GM21423 (cell line): ENCODE data around the gene HOXB4.

Source experiments
- ATAC-seq: cut with Tn5 transposase; IDR thresholded peaks from one replicate; pipeline ENCODE4 v1.9.1; 2021; ENCODE audit warnings: mild to moderate bottlenecking, moderate library complexity; ENCODE audit not compliant: unreplicated experiment

The HOXB4 gene

DNA sequence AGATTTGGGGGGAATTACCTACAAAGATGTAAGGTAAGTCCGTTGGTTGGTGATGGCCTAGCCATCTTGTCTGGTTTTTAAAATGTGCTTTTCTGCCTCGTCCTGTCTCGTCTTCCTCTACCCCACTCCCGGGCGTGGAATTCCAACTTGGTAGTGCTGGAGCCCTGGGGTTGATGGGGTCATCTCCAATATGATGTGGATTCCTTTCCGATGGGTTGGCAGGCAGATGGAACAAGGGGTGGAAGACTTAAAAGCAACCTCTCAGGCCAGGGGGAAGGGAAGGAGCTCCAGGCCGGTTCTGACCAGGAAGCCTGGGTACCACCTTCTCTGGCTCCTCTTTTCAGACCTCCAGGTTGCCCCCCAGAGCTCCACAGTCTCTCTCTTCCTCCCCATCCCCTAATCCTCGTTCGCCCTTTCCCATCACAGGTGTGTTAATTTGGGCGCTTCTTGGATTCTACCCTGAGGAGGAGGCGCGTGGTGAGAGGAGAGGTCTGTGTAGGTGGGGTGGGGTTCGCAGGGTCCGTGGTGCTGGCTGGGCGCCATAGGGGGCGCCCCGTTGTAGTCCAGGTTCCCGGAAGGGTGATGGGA lies 28.1 kb downstream of the HOXB4 start:
- no peak for ATAC-seq

GRCh38 chr17:48549281-48549630 lies 28.9 kb downstream of the HOXB4 start:
- no peak for ATAC-seq

DNA sequence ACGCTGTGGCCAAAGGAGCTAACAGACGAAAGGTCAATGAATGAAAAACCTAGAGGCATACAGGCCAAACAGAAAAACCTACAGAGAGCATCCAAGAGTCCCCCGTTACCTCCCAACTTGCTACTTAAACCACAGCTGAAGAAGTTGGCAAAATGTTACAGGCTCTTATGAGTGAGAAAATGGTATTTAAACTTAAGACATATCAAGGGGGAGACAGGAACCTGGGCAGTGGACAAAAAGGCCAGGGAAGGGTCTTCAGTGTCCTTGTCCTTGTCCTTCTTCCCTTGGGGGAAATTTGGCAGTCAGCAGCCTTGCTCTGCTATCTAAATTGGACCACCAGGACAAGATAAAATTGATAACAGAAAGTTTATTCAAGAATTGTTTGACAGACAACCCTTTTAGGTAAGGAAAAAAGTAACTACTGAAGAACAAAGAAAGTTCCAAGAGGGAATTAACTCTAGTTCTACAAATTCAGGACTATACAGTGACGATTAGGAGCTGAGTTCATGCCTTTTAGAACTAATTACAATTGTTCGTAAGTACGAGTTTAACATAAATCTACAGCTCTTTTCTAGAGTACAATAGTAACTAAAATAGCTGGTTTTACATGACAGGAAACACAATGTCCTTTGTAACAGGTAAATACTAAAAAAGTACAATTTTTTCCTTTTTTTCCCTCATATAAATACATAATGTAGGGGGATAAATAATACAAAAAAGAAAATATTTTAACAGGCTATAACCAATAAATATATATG lies 29.4 kb downstream of the HOXB4 start:
- ATAC-seq: no peak

DNA sequence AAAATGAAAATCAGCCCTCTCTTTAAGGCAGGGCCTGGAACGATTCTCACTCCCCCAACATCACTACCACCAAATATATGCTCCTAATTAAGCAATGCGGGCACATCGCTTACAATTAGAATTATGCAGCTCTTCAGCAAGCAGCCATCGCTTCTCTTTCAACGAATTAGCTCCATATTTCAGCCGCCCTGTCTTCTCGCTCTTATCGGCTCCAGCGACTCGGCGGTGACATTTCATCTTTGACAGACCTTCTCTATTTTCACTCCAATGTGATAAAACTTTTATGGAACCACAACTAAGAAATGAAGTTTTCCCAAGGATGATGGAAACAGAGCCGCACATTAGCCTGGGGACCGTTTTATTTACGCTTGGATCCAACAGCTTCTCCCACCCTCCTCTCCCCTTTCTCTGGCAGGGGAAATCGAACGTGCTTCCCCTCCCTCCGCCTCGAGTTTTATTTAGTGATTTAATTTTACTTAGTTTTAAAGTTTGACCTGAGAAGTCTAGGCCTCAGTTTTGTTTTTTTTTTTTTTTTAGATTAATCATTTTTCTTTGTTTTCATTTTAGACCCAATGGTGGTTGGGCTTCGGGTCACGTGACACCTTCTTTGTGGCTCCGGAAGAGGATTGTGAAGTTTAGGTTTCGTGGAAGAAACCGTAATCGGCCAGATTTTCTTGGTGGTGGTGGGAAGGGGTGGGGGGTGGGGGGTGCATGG lies 30.2 kb downstream of the HOXB4 start:
- ATAC-seq: no peak

GRCh38 chr17:48546924-48547807 lies 31.0 kb downstream of the HOXB4 start:
- no peak for ATAC-seq

DNA sequence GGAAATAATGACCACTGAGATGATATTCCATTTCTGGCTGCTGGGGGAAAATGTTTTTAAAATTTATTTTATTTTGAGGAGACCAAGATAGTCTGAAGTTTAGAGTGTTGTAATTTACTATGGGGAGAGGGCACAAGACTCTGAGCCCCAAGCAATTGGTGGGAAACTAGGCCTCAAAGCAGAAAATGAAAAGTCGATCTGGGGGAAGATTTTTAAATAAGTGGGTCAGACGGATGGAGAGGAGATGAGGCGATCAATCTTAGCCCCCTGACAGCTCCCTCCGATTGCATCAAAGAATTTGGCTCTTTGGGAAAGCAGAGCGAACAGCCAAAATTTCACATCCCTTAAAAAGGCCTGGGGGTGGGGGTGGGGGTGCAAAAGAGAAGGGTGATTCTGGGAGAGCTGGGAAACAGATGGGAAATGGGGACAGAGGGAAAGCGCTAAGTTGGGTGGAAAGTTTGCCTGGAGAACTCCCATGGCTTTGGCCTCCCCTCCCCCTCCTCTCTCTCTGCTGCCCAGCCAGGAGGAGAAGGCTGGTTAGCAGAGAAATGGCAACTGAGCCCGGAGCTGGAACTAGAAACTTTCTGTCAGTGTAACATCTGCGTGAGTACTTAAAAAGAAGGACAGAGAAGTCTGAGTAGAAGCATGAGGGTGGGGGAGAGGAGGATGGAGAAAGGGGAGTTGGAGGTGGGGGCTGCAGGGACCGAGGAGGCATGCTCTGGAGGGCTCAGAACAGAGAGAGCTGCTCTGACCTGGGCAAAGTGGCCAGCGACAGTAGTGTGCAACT lies 31.8 kb downstream of the HOXB4 start:
- no peak for ATAC-seq

- no peak for ATAC-seq
Observed at GRCh38 chr17:48545539-48545938, 32.6 kb downstream of the HOXB4 start.

DNA sequence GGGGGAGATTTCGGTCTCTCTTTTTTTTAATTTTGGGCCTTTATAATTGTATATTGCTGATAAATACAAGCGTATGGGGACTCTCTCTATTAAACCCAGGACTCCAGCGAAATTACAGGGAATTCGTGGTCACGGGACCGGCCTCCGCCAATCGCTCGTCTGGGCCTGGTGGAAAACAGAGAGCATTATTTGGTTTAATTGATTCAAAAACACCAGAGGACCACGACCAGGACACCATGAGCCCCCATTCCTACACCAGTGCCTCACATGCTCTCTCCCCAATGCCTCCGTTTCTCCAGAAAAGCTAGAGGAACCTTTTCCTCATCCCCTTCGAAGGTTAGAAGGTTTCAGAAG lies 33.2 kb downstream of the HOXB4 start, which contains the start of gene HOXB2:
Gene HOXB2, minus strand, starts transcription at position 88 of the 354 bp plus-strand sequence. CDS start 198 bp downstream, outside the sequence.
- no peak for ATAC-seq

GRCh38 chr17:48544349-48545021 lies 33.7 kb downstream of the HOXB4 start:
- no peak for ATAC-seq

- ATAC-seq: no peak
Observed at GRCh38 chr17:48543854-48544348, 34.2 kb downstream of the HOXB4 start.

DNA sequence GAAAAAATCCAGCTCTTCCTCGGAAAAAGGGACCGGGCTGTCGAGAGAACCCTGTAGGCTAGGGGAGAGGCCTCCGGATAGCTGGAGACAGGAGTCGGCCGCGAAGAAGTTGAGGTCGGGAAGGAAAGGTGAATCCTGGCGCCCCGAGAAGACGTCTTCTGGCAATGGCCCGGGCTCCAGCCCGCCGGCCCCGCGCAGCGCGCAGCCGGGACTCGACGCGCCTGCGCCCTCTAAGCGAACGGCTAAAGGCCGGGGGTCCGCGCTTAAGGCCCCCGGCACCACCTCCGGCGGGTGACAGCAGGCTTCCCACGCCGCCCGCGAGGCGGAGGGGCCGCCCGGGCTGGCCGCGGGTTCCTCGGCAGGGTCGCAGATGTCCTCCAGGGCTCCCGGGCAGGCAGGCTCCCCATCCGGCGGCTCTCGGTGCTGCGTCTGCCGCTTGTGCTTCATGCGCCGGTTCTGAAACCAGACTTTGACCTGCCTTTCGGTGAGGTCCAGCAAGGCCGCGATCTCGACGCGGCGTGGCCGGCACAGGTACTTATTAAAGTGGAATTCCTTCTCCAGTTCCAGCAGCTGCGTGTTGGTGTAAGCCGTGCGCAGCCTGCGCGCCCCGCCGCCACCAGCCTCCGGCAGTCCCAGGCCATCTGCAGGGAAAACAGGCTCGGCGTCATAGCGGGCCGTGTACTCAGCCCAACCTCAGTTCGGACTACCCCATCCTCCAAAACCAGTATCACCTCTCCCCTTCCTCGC lies 34.9 kb downstream of the HOXB4 start:
- ATAC-seq: peak; percentile 44

GRCh38 chr17:48542698-48543106 lies 35.4 kb downstream of the HOXB4 start:
- ATAC-seq: no peak

DNA sequence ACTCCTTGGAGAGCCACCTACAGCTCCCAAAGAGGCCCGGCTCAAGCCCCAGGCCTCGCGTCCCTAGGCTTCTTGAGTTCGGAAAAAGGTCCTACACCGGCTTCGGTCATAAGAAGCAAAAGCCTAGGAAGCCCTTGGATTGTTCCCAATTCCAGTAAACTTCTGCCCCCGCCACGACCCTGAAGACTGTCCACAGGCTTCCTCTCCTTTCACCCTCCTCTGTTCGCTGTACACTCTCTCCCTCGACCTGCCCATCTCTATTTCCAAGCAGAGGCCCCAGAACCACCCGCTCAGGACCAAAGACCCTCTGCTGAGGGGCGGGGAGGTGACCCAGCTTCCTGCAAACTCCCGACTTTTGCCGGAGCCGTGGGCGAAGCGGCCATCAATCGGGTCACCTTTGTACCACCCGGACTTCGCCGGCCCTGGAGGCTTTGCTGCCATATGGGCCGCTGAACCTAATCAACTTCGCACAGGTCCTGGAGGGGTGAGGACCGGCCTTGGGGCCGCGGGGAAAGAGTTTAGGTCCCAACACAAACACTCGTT lies 36.0 kb downstream of the HOXB4 start:
- no peak for ATAC-seq

- ATAC-seq: no peak
Observed at GRCh38 chr17:48541577-48542113, 36.5 kb downstream of the HOXB4 start.

GRCh38 chr17:48541036-48541576 lies 37.0 kb downstream of the HOXB4 start:
- no peak for ATAC-seq

- ATAC-seq: no peak
Observed at GRCh38 chr17:48540213-48540612, 37.9 kb downstream of the HOXB4 start.

DNA sequence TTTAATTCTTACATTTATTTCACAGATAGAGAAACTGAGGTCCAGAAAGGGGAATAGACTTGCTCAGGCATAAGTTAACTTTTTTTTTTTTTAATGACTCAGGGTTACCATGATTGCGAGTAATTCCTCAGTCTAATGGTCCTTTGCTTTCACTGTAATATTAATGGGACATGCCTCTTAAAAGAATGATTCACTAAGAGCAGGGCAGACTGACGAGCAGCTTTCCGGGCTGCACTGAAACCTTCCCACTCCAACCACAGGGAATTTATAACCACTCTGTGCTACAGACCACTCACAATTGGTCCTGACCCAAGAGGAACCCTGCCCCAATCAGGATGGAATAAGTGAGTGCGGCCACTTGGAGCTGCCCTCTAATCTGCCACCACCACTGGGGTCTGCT lies 39.0 kb downstream of the HOXB4 start:
- no peak for ATAC-seq

DNA sequence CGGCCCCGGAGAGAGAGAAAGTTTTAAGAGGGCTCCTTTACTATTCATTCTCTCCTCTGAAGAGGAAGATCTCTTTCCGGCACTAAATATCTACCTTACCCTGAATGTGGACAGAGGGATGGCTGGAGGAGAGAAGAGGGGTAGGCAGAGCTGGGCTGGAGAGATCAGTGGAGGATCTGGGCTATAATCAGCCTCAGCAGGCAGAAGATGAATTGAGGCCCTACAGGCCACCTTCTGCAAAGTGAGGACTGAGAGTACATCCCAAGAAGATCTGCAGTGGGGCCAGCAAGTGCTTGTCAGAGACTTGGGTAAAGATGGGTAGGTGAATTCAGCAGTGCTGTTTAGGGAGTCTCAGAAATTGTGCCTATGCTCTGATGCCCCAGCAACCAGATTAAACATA lies 40.8 kb downstream of the HOXB4 start:
- no peak for ATAC-seq
